GM10266 (cell line): ENCODE measurements around the gene ZNF385B.

Experiments used
- DNase-seq: peaks from one replicate; pipeline ENCODE4 v3.0.0; 2012; ENCODE audit errors: extremely low spot score
- TF ChIP-seq, protein P1 (sequence below): IDR thresholded peaks from 2 replicates; pipeline ENCODE4 v1.5.1; 2012; ENCODE audit warnings: mild to moderate bottlenecking, low read depth; ENCODE audit not compliant: control insufficient read depth, insufficient read depth; ENCODE audit errors: missing control alignments

The ZNF385B gene

DNA sequence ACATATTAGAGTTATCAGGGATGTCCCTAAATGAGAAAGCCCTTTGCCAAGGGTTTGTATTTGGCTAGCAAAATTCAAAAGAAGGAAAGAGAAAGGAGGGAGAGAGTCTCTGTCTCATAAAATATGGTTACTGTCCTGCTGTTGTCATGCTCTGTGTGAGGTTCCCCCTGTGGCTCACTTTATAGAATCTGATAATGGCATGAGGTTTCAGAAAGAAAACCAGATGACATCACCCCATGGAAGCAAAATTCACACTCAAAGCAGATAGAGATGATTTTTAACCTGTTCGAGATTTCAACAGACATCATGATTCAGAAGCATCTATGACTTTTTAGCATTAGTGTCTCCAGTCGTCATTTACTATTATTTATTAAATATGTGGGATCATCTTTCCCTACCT, 431.8 kb downstream of the ZNF385B start:
- TF ChIP-seq, protein P1, sequence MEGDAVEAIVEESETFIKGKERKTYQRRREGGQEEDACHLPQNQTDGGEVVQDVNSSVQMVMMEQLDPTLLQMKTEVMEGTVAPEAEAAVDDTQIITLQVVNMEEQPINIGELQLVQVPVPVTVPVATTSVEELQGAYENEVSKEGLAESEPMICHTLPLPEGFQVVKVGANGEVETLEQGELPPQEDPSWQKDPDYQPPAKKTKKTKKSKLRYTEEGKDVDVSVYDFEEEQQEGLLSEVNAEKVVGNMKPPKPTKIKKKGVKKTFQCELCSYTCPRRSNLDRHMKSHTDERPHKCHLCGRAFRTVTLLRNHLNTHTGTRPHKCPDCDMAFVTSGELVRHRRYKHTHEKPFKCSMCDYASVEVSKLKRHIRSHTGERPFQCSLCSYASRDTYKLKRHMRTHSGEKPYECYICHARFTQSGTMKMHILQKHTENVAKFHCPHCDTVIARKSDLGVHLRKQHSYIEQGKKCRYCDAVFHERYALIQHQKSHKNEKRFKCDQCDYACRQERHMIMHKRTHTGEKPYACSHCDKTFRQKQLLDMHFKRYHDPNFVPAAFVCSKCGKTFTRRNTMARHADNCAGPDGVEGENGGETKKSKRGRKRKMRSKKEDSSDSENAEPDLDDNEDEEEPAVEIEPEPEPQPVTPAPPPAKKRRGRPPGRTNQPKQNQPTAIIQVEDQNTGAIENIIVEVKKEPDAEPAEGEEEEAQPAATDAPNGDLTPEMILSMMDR = no peak
- DNase-seq = no peak

DNA sequence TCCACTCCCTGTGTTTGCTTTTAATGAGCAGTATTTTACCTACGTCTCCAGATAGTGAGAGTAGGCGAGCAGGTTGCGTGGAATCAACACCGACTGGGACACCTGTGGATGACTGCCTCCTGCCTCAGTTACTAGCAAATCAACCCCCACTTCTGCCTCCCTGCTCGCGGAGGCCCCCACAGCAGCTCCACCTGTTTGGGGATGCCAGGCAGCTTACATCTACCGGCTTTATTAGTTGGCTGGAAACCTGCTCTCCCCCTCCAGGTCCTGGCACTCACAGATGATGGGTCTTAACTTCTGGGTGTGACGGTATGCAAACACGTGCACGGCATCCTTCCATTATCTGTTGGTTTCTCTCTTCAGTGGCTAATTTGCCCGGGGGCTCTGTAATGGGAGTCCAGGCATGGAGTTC, 432.3 kb downstream of the ZNF385B start:
- DNase-seq = no peak
- TF ChIP-seq, protein P1 = no peak

DNA sequence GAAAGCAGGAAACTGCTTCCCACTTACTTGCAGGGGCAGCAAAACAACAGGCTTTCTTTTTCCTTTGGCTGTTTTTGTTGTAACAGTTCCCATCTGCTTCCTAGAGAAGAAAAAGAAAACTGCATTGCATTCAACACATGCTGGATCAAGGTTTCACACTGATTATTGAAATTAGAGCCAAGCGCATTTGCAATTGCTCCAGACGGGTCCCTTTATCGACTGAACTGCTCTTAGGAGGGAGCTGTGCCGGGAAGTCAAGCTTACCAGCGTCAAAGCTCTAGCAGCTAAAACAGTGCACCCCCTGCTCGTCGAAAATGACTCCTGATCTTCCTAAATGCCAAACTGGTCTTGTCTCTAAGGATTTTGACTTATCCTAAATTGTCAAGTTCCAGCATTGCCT, 432.8 kb downstream of the ZNF385B start:
- TF ChIP-seq, protein P1 = no peak
- no peak for DNase-seq

DNA sequence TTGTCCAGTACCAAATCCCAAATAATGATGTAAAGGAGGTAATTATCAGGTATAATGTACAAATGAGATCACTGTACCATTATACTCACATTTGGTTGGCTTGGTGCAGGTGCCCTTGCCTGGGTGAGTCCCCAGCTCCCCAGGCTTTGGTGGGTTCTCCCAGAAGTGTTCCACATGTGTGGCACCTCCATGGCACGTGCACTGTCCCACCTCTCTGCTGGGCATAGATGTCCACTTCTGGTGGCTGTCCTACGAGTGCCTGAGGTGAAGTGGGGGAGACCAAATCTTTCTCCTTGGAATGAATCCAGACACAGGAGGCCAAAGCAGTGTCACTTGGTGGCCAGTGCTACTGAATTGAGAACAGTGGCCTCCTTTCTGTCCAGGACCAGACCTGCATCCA, 434.3 kb downstream of the ZNF385B start:
- TF ChIP-seq, protein P1 = no peak
- no peak for DNase-seq

DNA sequence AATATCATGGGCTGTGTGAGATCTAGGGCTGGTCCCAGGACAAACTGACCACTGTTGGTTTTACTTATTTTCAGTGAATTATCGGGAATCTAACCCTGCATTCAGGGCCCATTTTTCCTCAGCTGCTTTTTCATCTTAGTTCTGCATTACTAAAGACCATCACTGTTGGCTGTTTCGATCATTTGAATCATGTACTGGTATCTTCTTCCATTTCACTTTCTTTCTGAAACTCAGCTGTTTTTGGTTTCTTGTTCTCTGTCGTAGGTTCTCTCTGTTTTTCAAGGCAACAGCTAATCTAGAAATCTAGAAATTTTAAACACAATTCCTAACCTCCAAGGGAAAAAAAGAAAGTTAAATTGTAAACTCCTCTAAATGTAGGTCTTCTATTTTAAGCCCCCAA, 436.8 kb downstream of the ZNF385B start:
- DNase-seq = no peak
- TF ChIP-seq, protein P1 = no peak

DNA sequence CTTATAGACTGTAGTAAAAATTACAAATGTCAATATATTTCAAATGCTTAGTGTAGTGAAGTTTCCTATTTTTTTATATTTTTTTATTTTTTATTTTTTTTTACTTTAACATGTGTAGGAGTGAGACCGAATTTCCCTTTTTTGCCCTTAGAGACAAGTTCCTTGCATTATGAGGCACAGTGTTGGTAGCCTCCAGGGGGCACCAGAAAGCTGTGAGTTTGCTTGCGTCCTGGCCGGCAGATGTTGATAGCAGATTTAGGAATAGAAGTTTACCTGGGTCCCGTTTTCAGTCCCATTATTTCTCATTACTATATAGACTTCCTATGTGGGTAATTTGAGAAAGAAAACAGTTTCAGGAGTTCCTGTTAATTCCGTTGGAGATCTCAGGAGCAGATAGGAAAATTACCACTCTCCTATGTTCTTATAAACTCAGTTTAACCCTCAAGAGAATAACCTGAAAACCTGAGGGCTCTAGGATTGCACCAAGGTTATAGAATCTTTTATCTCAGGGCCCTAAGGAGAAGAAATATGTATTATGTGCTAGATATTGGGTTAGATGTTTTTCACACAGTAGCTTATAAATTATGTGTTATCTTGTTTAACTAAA, 439.3 kb downstream of the ZNF385B start:
- DNase-seq = peak; percentile 18
- TF ChIP-seq, protein P1 = peak; percentile 85

DNA sequence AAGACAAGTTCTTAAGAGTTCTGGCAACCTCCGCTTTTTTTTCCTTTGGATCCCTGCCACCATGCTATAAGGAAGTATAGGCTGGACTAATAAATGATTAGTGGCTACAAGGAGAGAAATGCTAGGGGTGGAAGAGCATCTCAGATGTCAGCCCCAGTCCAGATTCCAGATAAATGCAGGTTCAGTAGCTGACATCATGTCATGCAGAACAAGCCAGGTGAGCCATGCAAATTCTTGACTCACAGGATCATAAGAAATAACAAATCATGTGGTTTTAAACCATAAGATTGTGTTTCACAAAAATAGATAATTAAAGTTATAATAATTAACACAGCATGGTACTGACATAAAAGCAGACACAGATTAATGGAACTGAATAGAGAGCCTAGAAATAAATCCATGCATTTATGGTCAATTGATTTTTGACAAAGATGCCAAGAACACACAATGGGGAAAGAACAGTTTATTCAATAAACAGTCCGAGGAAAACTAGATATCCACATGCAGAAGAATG, 443.9 kb downstream of the ZNF385B start:
- no peak for DNase-seq

More for the DNA sequence above, 443.9 kb downstream of the ZNF385B start:
- TF ChIP-seq, protein P1 = no peak
